Peyer's patch (tissue), 4 donors: Measurements from ENCODE around the gene C1QTNF6. TPM values are rescaled to one million over a fixed set of nuclear protein-coding genes. Genes with fewer than 3 reads are reported as not detected.

ENCODE experiments used
- DNase-seq, 3 donors: peaks; one replicate each; pipeline ENCODE4 v3.0.0-alpha.2; 2017 to 2019
- H3K27ac ChIP-seq, 4 donors: fragments of 200-600 bp; sonication (generic); one replicate each; pipeline ENCODE4 v1.5.1; 2016 to 2019
- H3K27me3 ChIP-seq, 2 donors: fragments of 200-600 bp; sonication (generic); one replicate each; pipeline ENCODE4 v1.5.1; 2019
- H3K36me3 ChIP-seq, 3 donors: fragments of 200-600 bp; sonication (generic); one replicate each; pipeline ENCODE4 v1.5.1; 2016 to 2019
- H3K4me1 ChIP-seq, 4 donors: fragments of 200-600 bp; sonication (generic); one replicate each; pipeline ENCODE4 v1.5.1; 2016 to 2019
- H3K4me3 ChIP-seq, 4 donors: fragments of 200-600 bp; sonication (generic); 1 replicate in 3 of 4; 2 replicates in 1 of 4; pipeline ENCODE4 v1.5.1; 2016 to 2019; ENCODE audit warnings: mild to moderate bottlenecking in 1 of 4
- H3K9me3 ChIP-seq, 4 donors: fragments of 200-600 bp; sonication (generic); one replicate each; pipeline ENCODE4 v1.5.1; 2016 to 2019; ENCODE audit warnings: mild to moderate bottlenecking in 1 of 4
- POLR2A ChIP-seq, 2 donors: fragments of 450-650 bp; IDR thresholded peaks; one replicate each; pipeline ENCODE4 v1.5.1; 2017; ENCODE audit warnings: antibody characterized with exemption in 2 of 2, mild to moderate bottlenecking in 2 of 2, moderate library complexity in 2 of 2
- total RNA-seq, 4 donors: library from RNA; depleted of rRNA; stranded (reverse); fragments of >200 nt; gene quantifications; one replicate each; pipeline ENCODE4 v1.1.0, GENCODE V29; 2016
- TF ChIP-seq, protein P1 (sequence below), 6 experiments: fragments of 450-650 bp in 4 of 6; fragments of 200-600 bp in 2 of 6; sonication (generic) in 1 of 6; IDR thresholded peaks; one replicate each; pipeline ENCODE4 v1.5.1; 2017 to 2019; ENCODE audit warnings: antibody characterized with exemption in 6 of 6, mild to moderate bottlenecking in 3 of 6, moderate library complexity in 1 of 6

C1QTNF6 gene
- total RNA-seq, 4 donors from 2014 or later, result 3.9 to 9.4 (median 5.9) TPM

DNA sequence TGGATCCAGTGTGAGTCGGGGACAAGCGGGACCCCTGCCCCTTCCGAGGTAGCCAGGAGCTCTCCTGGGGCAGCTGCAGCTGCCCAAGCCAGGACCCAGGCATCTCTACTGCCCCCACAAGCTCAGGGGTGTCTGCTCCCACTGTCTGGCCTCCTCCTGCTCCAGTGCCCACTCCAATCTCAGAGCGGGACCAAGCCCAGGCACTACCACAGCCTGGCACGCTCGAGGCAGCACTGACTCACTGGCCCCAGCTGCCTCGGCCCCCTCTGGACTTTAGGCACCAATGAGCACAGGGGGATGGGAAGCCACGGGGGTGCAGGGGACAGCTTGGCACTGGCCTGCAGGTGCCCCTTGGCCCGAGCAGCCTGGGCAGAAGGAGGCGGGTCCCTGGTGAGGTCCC, 46.6 kb downstream of the C1QTNF6 start:
- no peaks in the 10 kb centered on the region for H3K36me3 ChIP-seq
- H3K4me3 ChIP-seq, result no peak overlapping the region
- DNase-seq, result no peak
- no peak for TF ChIP-seq POLR2A (IDR thresholded peaks at IDR 0.05)
- TF ChIP-seq, protein P1, sequence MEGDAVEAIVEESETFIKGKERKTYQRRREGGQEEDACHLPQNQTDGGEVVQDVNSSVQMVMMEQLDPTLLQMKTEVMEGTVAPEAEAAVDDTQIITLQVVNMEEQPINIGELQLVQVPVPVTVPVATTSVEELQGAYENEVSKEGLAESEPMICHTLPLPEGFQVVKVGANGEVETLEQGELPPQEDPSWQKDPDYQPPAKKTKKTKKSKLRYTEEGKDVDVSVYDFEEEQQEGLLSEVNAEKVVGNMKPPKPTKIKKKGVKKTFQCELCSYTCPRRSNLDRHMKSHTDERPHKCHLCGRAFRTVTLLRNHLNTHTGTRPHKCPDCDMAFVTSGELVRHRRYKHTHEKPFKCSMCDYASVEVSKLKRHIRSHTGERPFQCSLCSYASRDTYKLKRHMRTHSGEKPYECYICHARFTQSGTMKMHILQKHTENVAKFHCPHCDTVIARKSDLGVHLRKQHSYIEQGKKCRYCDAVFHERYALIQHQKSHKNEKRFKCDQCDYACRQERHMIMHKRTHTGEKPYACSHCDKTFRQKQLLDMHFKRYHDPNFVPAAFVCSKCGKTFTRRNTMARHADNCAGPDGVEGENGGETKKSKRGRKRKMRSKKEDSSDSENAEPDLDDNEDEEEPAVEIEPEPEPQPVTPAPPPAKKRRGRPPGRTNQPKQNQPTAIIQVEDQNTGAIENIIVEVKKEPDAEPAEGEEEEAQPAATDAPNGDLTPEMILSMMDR (IDR thresholded peaks at IDR 0.05), result no peak
- H3K9me3 ChIP-seq, result no peaks in the 10 kb centered on the region
- no peak overlapping the region for H3K27ac ChIP-seq
- H3K4me1 ChIP-seq, result peaks cover 0 to 12% (median 0%) of the 10 kb centered on the region in 4 donors
- no peaks in the 10 kb centered on the region for H3K27me3 ChIP-seq

DNA sequence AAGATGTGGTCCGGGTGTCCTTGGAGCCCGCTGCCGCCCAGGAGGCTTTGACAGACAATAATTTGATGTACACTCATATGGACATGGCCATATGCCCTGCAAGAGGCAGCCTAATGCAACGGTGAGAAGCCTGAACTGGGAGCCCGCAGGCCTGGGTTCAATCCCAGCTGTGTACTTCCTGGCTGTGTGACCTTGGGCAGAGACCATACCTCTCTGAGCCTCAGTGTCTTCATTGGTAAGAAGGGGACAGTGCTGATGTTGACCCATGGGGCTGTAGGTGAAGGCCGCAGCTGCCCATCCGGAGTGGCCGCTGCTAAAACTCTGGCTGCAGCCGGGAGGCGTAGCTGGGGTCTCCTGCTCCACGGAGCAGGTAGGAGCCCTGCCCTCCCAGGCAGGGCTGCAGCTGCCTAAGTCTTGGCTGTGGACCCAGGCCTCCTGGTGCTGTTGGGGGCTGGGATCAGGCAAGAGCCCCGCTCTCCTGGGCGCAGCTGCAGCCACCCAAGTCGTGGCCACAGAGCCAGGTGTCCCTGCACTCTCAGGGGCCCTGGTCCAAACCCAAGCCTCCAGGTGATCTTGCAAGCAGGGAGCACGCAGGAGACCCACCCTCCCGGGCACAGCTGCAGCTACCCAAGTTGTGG, 47.2 kb downstream of the C1QTNF6 start:
- Histone ChIP-seq H3K27ac (no peak overlapping the region), H3K27me3 (no peaks in the 10 kb centered on the region), H3K36me3 (no peaks in the 10 kb centered on the region), H3K4me3 (no peak overlapping the region), H3K9me3 (no peaks in the 10 kb centered on the region), H3K4me1 (peaks cover 0 to 9% (median 0%) of the 10 kb centered on the region in 4 donors)
- TF ChIP-seq POLR2A (IDR thresholded peaks at IDR 0.05), result no peak
- TF ChIP-seq, protein P1 (IDR thresholded peaks at IDR 0.05), result no peak
- no peak for DNase-seq

DNA sequence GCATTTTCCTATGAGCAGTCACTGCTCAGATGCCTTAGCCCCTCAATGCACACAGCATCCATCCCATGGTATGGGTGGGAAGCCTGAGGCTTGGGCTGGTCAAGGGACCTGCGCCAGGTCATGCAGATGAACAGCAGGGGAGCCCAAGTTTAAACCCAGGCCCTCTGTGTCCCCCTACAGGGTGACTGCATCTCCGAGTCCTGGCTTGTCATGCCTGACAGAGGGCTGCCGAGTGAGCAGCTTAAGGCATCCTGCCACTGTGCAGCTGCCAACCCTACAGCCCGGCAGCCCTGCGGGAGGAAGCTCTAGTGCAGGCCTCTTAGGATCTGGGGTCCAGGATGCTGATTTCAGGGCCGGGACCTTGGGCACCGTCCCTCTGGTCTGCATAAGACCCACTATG, 48.3 kb downstream of the C1QTNF6 start:
- H3K4me3 ChIP-seq, result no peak overlapping the region
- no peaks in the 10 kb centered on the region for H3K27me3 ChIP-seq
- TF ChIP-seq, protein P1 (IDR thresholded peaks at IDR 0.05), result no peak
- TF ChIP-seq POLR2A (IDR thresholded peaks at IDR 0.05), result no peak
- no peak overlapping the region for H3K27ac ChIP-seq
- no peaks in the 10 kb centered on the region for H3K4me1 ChIP-seq
- H3K9me3 ChIP-seq, result no peaks in the 10 kb centered on the region
- H3K36me3 ChIP-seq, result no peaks in the 10 kb centered on the region
- no peak for DNase-seq

DNA sequence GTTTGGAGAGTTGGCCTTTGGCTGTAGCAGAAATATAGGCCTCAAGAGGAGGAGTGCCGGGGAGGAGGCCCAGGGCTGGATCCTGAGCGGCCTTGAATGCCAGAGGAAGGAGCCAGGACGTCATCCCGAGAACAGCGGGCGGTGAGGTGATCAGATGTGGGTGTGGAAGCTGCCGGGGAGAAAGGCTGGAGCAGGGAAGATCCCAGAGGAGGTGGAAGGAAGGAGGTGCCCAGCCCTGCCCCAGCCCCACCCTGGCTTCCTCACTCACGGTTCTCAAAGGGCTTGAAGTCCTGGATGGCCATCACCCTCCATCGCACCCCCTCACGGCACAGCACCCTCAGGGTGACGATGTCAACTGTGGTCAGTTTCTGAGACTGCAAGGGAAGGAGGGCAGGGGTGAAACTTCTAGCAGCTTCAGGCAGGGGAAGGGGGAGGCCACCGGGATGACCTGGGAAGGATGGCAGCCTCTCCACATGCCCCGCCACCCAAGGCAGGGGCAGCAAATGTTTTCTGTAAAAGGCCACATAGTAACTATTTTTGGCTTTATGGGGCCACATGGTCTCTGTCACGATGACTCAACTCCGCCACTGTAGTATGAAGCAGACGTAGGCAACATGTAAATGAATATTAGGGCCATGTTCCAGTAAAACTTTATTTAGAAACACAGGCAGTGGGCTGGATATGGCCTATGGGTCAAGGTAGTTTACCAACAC, 49.0 kb downstream of the C1QTNF6 start:
- TF ChIP-seq, protein P1 (IDR thresholded peaks at IDR 0.05), result no peak
- no peaks in the 10 kb centered on the region for H3K4me1 ChIP-seq
- no peak overlapping the region for H3K27ac ChIP-seq
- no peak overlapping the region for H3K4me3 ChIP-seq
- DNase-seq, result no peak
- H3K27me3 ChIP-seq, result no peaks in the 10 kb centered on the region
- no peaks in the 10 kb centered on the region for H3K36me3 ChIP-seq
- H3K9me3 ChIP-seq, result no peaks in the 10 kb centered on the region

DNA sequence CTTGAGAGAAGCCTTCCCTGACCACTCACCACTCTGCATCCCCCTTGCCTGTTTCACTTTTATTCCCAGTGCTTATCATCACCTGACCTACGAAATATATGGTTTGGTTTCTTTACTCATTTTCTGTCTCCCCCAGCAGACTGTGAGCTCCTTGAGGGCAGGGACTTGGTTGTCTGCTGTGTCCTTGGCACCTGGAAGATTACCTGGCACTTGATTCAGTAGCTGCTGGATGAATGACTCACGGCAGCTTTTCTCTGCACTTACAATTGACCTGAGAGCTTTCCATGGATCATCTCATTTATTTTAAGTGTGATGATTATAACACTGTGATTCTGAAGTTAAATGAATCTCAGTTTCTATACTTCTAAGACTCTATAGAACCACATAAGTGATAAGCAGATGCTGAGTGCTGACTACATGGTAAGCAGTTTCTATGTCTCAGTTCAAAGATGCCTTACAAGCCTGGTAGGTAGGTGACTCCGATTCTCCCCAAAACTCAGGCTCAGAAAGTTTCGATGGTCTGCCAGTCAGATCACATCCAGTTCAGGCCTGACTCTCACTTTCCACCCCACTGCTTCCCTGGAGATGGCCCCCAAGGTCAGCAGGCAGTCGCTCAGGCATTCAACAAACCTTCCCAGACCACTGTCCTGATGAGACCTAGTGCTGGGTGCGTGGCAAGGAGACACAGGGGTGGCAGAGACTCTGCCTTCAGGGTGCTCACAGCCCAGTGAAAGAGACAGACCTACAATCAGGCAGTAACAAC, 50.0 kb downstream of the C1QTNF6 start:
- Histone ChIP-seq H3K27ac (no peak overlapping the region), H3K36me3 (no peaks in the 10 kb centered on the region), H3K27me3 (no peaks in the 10 kb centered on the region), H3K9me3 (no peaks in the 10 kb centered on the region), H3K4me3 (no peak overlapping the region), H3K4me1 (no peaks in the 10 kb centered on the region)
- DNase-seq, result no peak
- no peak for TF ChIP-seq POLR2A (IDR thresholded peaks at IDR 0.05)
- TF ChIP-seq, protein P1 (IDR thresholded peaks at IDR 0.05), result no peak
